ENCODE results near the gene ZDHHC14. TPM values are rescaled to one million over a fixed set of nuclear protein-coding genes. Genes with fewer than 3 reads are reported as not detected.
"Not testable (repeated sequence)": the region's sequence is repeated elsewhere in the genome, so short reads cannot be mapped to it uniquely, and the experiment has no call there.

Gene ZDHHC14
- polyA plus RNA-seq, 1 donor (not counting 4 experiments of a cell fraction or from before 2014, with no cell fraction given) = 6.4 TPM

DNA sequence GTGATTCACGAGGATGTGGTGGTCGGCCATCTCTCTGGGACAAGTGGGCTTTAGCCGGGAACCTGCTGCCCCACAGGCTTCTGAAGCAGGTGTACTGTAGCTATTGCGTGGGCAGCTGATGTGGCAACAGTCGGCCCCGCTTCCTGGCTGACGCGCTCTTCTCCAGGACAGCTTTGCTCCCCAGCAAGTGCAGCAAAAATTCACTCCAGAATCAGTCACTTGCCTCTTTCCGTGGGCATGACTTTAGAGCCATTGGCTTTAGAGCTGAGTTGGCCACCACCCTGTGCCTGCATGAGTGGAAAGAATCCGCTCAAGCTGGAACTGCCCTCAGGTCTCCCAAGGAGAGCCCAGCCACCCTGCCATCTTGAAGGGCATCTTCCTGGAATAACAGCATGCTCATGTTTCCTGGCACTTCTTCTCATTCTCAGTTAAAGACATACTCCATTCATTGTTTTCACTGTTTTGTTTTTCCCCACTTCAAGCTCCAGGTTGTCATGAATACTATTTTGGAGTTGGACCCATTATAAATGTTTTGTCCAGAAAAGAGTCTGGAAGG, 178.3 kb downstream of the ZDHHC14 start:
- no peaks in the 10 kb centered on the region for H3K27me3 ChIP-seq (ENCODE audit: control insufficient read depth, extremely low read depth, insufficient read depth, low read length)
- dilution Hi-C loops (cut with MboI; ENCODE audit: extremely low pct_ligation_motif_present, low sequenced_read_pairs) = no loop called here
- H4K20me1 ChIP-seq (ENCODE audit: control insufficient read depth, extremely low read depth, insufficient read depth, low read length) = no peaks in the 10 kb centered on the region
- no peak overlapping the region for H3K27ac ChIP-seq (ENCODE audit: control insufficient read depth, insufficient read depth, low read length)
- no peak overlapping the region for H3K4me3 ChIP-seq (ENCODE audit: control insufficient read depth in 2 of 3, extremely low read depth in 1 of 3, insufficient read depth in 2 of 3, low read depth in 1 of 3, low read length in 3 of 3)
- TF ChIP-seq, protein P1, sequence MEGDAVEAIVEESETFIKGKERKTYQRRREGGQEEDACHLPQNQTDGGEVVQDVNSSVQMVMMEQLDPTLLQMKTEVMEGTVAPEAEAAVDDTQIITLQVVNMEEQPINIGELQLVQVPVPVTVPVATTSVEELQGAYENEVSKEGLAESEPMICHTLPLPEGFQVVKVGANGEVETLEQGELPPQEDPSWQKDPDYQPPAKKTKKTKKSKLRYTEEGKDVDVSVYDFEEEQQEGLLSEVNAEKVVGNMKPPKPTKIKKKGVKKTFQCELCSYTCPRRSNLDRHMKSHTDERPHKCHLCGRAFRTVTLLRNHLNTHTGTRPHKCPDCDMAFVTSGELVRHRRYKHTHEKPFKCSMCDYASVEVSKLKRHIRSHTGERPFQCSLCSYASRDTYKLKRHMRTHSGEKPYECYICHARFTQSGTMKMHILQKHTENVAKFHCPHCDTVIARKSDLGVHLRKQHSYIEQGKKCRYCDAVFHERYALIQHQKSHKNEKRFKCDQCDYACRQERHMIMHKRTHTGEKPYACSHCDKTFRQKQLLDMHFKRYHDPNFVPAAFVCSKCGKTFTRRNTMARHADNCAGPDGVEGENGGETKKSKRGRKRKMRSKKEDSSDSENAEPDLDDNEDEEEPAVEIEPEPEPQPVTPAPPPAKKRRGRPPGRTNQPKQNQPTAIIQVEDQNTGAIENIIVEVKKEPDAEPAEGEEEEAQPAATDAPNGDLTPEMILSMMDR (optimal IDR thresholded peaks at IDR 0.05 in 1 of 3, IDR thresholded peaks at IDR 0.05 in 1 of 3, conservative IDR thresholded peaks at IDR 0.05 in 1 of 3; ENCODE audit: extremely low read depth in 1 of 3, insufficient read depth in 2 of 3, low read length in 3 of 3) = no peak
- TF ChIP-seq EZH2 (IDR thresholded peaks at IDR 0.05; ENCODE audit: low read length) = no peak
- H3K9ac ChIP-seq (ENCODE audit: control insufficient read depth, extremely low read depth, insufficient read depth, low read length) = no peak overlapping the region
- no peaks in the 10 kb centered on the region for H3K9me1 ChIP-seq (ENCODE audit: control insufficient read depth, extremely low read depth, insufficient read depth, low read length)
- no peak overlapping the region for H3K4me2 ChIP-seq (ENCODE audit: control insufficient read depth, extremely low read depth, insufficient read depth, low read depth, low read length)
- DNase-seq (ENCODE audit: low read depth, low spot score) (no peak), FAIRE-seq (no peak)
- H3K9me3 ChIP-seq (ENCODE audit: control insufficient read depth, low read depth, low read length) = no peaks in the 10 kb centered on the region
- H3K36me3 ChIP-seq (ENCODE audit: control insufficient read depth in 2 of 2, extremely low read depth in 1 of 2, insufficient read depth in 2 of 2, low read length in 2 of 2) = no peaks in the 10 kb centered on the region
- H3K79me2 ChIP-seq (ENCODE audit: control insufficient read depth, insufficient read depth, low read length) = no peaks in the 10 kb centered on the region
- no peaks in the 10 kb centered on the region for H3K4me1 ChIP-seq (ENCODE audit: control insufficient read depth, extremely low read depth, insufficient read depth, low read length)
- no peak overlapping the region for H2AFZ ChIP-seq (ENCODE audit: control insufficient read depth, low read length)

DNA sequence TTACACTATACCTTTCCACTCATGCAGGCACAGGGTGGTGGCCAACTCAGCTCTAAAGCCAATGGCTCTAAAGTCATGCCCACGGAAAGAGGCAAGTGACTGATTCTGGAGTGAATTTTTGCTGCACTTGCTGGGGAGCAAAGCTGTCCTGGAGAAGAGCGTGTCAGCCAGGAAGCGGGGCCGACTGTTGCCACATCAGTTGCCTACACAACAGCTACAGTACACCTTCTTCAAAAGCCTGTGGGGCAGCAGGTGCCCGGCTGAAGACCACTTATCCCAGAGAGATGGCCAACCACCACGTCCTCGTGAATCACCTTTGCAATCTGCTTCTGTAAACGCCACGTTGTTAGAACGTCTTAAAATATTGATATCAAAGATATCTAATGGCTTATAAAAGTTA, 179.1 kb downstream of the ZDHHC14 start:
- H3K79me2 ChIP-seq (ENCODE audit: control insufficient read depth, insufficient read depth, low read length); H3K4me1 ChIP-seq (ENCODE audit: control insufficient read depth, extremely low read depth, insufficient read depth, low read length); H3K36me3 ChIP-seq (ENCODE audit: control insufficient read depth in 2 of 2, extremely low read depth in 1 of 2, insufficient read depth in 2 of 2, low read length in 2 of 2); H3K9me1 ChIP-seq (ENCODE audit: control insufficient read depth, extremely low read depth, insufficient read depth, low read length); DNase-seq (ENCODE audit: low read depth, low spot score); H3K27me3 ChIP-seq (ENCODE audit: control insufficient read depth, extremely low read depth, insufficient read depth, low read length); H4K20me1 ChIP-seq (ENCODE audit: control insufficient read depth, extremely low read depth, insufficient read depth, low read length); H3K9me3 ChIP-seq (ENCODE audit: control insufficient read depth, low read depth, low read length); dilution Hi-C loops (cut with MboI; ENCODE audit: extremely low pct_ligation_motif_present, low sequenced_read_pairs); H3K4me2 ChIP-seq (ENCODE audit: control insufficient read depth, extremely low read depth, insufficient read depth, low read depth, low read length); H3K27ac ChIP-seq (ENCODE audit: control insufficient read depth, insufficient read depth, low read length); H3K4me3 ChIP-seq (ENCODE audit: control insufficient read depth in 2 of 3, extremely low read depth in 1 of 3, insufficient read depth in 2 of 3, low read depth in 1 of 3, low read length in 3 of 3); FAIRE-seq; H3K9ac ChIP-seq (ENCODE audit: control insufficient read depth, extremely low read depth, insufficient read depth, low read length); H2AFZ ChIP-seq (ENCODE audit: control insufficient read depth, low read length): not testable (repeated sequence)
